Natural killer cell (primary cell): ENCODE results near the gene MAPK8IP2. TPM values are rescaled to one million over a fixed set of nuclear protein-coding genes. Genes with fewer than 3 reads are reported as not detected.

Experiments used
- ATAC-seq, 3 donors: fragments of 150-1000 bp in 2 of 3; fragments of 200-7000 bp in 1 of 3; cut with Tn5 transposase; 1 replicate in 1 of 3; 2 replicates in 2 of 3; pipeline ENCODE4 v1.10.0; 2021; ENCODE audit warnings: mild to moderate bottlenecking in 2 of 3, moderate library complexity in 2 of 3
- DNase-seq, 2 donors: peaks; one replicate each; pipeline versions ENCODE4 v3.0.0 to v3.0.0-alpha.2; 2013 to 2021; ENCODE audit warnings: mixed read lengths in 1 of 2
- H3K27ac ChIP-seq: one replicate; pipeline ENCODE4 v1.5.1; 2013; ENCODE audit warnings: mild to moderate bottlenecking, low read length
- H3K27me3 ChIP-seq: one replicate; pipeline ENCODE4 v1.6.1; 2013; ENCODE audit warnings: low read length; ENCODE audit not compliant: control insufficient read depth, insufficient read depth
- H3K36me3 ChIP-seq: one replicate; pipeline ENCODE4 v1.6.1; 2013; ENCODE audit warnings: low read length; ENCODE audit not compliant: control insufficient read depth, insufficient read depth
- H3K4me1 ChIP-seq: one replicate; pipeline ENCODE4 v1.6.1; 2013; ENCODE audit warnings: low read length; ENCODE audit not compliant: control insufficient read depth, insufficient read depth
- H3K4me3 ChIP-seq: one replicate; pipeline ENCODE4 v1.5.1; 2013; ENCODE audit warnings: low read length
- H3K9me3 ChIP-seq: one replicate; pipeline ENCODE4 v1.6.1; 2013; ENCODE audit warnings: low read length; ENCODE audit not compliant: control insufficient read depth, insufficient read depth
- H3K27ac Mint-ChIP-seq, 2 donors: one replicate each; pipeline ENCODE4 v1.8.0; 2022; ENCODE audit warnings: mild to moderate bottlenecking in 2 of 2, mixed read lengths in 2 of 2, moderate library complexity in 1 of 2
- H3K27me3 Mint-ChIP-seq, 2 donors: one replicate each; pipeline ENCODE4 v1.8.0; 2022; ENCODE audit warnings: low read depth in 2 of 2, mixed read lengths in 2 of 2
- H3K36me3 Mint-ChIP-seq: one replicate; pipeline ENCODE4 v1.8.0; 2022; ENCODE audit warnings: mixed read lengths
- H3K4me1 Mint-ChIP-seq, 2 donors: one replicate each; pipeline ENCODE4 v1.8.0; 2022; ENCODE audit warnings: mixed read lengths in 2 of 2
- H3K4me3 Mint-ChIP-seq: one replicate; pipeline ENCODE4 v1.8.0; 2022; ENCODE audit warnings: mild to moderate bottlenecking, moderate library complexity, mixed read lengths
- H3K9me3 Mint-ChIP-seq, 2 donors: one replicate each; pipeline ENCODE4 v1.8.0; 2022; ENCODE audit warnings: mixed read lengths in 2 of 2
- WGBS: methylation state at CpG from one replicate; pipeline ENCODE4 v1.1.7; 2013; ENCODE audit warnings: missing lambda C conversion rate; ENCODE audit not compliant: insufficient coverage; 5-methylcytosine and 5-hydroxymethylcytosine counted together
- intact Hi-C: fragments of 100-400 bp; cut with micrococcal nuclease; formaldehyde crosslinking; loops from one replicate; pipeline ENCODE4 v1.14.2; 2022
- total RNA-seq, 4 donors: library from RNA; stranded (reverse); fragments of 120-200 nt in 1 of 4; gene quantifications; one replicate each; pipeline versions ENCODE4 v1.2.3 to v1.2.4, GENCODE V29; 2013 to 2022
- TF ChIP-seq, protein P1 (sequence below): fragments of 200-600 bp; IDR thresholded peaks from one replicate; pipeline ENCODE4 v1.8.0; 2022; ENCODE audit warnings: antibody characterized with exemption

The MAPK8IP2 gene
- total RNA-seq, 3 donors from 2014 or later (not counting 1 experiment from before 2014, with no cell fraction given): 0.14 to 0.26 (median 0.18) TPM

DNA sequence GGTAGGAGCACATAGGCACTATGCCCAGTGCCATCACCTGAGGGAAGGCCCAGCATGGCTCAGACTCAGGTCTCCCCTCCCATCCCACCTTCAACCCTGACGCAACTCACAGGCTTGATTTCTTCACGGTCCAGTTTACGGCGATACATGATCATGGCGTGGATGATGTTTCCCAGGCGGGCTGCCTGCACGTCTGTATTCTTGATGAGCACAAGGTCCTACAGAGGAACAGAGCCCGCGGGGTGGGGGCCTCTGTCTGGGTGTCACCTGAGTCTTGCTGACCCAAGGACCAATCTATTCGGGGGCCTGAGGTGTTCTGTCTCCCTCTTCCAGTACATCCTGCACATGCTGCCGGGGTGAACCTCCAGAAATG is 26.2 kb upstream of the MAPK8IP2 start:
- H3K4me3 Mint-ChIP-seq: no peak overlapping the region
- DNase-seq (no peak), ATAC-seq (no peak)
- no peaks in the 10 kb centered on the region for H3K27me3 Mint-ChIP-seq
- 96% methylated on average over 11 of the region's 11 CpGs for WGBS
- Histone ChIP-seq H3K27me3 (no peaks in the 10 kb centered on the region), H3K9me3 (no peaks in the 10 kb centered on the region), H3K4me1 (peaks cover 21% of the 10 kb centered on the region), H3K27ac (no peak overlapping the region), H3K36me3 (peaks cover 12% of the 10 kb centered on the region), H3K4me3 (no peak overlapping the region)
- no peaks in the 10 kb centered on the region for H3K9me3 Mint-ChIP-seq
- H3K27ac Mint-ChIP-seq: no peak overlapping the region
- TF ChIP-seq, protein P1, sequence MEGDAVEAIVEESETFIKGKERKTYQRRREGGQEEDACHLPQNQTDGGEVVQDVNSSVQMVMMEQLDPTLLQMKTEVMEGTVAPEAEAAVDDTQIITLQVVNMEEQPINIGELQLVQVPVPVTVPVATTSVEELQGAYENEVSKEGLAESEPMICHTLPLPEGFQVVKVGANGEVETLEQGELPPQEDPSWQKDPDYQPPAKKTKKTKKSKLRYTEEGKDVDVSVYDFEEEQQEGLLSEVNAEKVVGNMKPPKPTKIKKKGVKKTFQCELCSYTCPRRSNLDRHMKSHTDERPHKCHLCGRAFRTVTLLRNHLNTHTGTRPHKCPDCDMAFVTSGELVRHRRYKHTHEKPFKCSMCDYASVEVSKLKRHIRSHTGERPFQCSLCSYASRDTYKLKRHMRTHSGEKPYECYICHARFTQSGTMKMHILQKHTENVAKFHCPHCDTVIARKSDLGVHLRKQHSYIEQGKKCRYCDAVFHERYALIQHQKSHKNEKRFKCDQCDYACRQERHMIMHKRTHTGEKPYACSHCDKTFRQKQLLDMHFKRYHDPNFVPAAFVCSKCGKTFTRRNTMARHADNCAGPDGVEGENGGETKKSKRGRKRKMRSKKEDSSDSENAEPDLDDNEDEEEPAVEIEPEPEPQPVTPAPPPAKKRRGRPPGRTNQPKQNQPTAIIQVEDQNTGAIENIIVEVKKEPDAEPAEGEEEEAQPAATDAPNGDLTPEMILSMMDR: no peak
- H3K4me1 Mint-ChIP-seq: peaks cover 0 to 8% of the 10 kb centered on the region in 2 donors
- intact Hi-C loops: no loop called here
- H3K36me3 Mint-ChIP-seq: no peaks in the 10 kb centered on the region

DNA sequence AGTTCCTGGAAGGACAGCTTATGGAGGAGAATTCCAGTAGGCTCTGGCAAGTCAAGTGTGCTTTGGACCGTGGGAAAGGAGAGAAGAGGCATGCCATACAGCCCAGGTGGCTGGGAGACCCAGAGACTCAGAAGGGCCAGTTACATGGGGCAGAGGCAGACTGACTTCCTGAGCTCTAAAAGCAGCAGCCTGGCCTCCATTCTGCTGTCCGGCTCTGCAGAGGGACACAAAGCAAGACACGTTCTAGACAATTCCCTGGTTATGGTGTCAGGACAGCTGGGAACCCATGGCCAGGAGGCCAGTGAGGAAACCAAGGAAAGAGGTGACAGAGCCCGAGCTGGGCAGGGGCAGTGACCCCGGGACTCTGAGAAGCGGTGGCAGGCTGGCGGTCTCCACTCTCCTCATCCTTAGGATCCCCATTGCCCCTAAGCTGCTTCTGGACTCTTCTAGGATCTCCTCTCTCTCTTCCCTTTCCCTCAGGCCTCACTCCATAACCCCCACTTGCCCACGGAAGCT is 25.1 kb upstream of the MAPK8IP2 start:
- peaks cover 8% of the 10 kb centered on the region for H3K36me3 ChIP-seq
- DNase-seq (no peak), ATAC-seq (no peak)
- Mint-ChIP-seq H3K27ac (no peak overlapping the region), H3K27me3 (no peaks in the 10 kb centered on the region), H3K4me1 (peaks cover 0 to 13% of the 10 kb centered on the region in 2 donors), H3K9me3 (no peaks in the 10 kb centered on the region), H3K36me3 (no peaks in the 10 kb centered on the region), H3K4me3 (no peak overlapping the region)
- H3K9me3 ChIP-seq: no peaks in the 10 kb centered on the region
- peaks cover 21% of the 10 kb centered on the region for H3K4me1 ChIP-seq
- H3K4me3 ChIP-seq: no peak overlapping the region
- WGBS: 96% methylated on average over 8 of the region's 8 CpGs
- no peak overlapping the region for H3K27ac ChIP-seq
- H3K27me3 ChIP-seq: no peaks in the 10 kb centered on the region
- intact Hi-C loops: no loop called here
- TF ChIP-seq, protein P1: no peak

DNA sequence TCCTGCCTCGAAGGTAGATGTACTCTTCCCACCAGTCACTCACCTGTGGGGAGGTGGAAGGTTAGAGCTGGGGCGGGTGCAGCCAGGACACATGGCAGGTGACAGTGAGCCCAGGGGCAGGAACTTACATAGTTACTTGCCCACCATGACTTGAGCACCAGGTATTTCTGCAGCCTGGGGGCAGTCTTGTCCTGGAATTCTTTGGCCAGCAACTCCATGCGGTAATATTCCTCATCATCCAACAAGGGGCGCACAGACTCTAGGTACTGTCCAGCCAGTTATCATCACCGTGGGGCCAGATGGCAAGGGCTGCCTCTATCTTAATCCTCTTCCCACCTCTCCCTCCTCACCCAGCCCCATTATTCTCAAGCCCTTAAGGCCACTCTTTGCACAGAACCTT is 24.5 kb upstream of the MAPK8IP2 start:
- H3K4me1 ChIP-seq: peaks cover 22% of the 10 kb centered on the region
- H3K4me3 ChIP-seq: no peak overlapping the region
- Mint-ChIP-seq H3K4me3 (no peak overlapping the region), H3K9me3 (no peaks in the 10 kb centered on the region), H3K4me1 (peaks cover 0 to 13% of the 10 kb centered on the region in 2 donors), H3K27me3 (no peaks in the 10 kb centered on the region), H3K36me3 (no peaks in the 10 kb centered on the region), H3K27ac (no peak overlapping the region)
- no peaks in the 10 kb centered on the region for H3K9me3 ChIP-seq
- TF ChIP-seq, protein P1: no peak
- H3K36me3 ChIP-seq: peaks cover 6% of the 10 kb centered on the region
- no peak for DNase-seq
- intact Hi-C loops: no loop called here
- 95% methylated on average over 4 of the region's 5 CpGs for WGBS
- H3K27ac ChIP-seq: no peak overlapping the region
- no peak for ATAC-seq
- H3K27me3 ChIP-seq: no peaks in the 10 kb centered on the region
